Measurements from ENCODE around the gene ERGIC1.

DNA sequence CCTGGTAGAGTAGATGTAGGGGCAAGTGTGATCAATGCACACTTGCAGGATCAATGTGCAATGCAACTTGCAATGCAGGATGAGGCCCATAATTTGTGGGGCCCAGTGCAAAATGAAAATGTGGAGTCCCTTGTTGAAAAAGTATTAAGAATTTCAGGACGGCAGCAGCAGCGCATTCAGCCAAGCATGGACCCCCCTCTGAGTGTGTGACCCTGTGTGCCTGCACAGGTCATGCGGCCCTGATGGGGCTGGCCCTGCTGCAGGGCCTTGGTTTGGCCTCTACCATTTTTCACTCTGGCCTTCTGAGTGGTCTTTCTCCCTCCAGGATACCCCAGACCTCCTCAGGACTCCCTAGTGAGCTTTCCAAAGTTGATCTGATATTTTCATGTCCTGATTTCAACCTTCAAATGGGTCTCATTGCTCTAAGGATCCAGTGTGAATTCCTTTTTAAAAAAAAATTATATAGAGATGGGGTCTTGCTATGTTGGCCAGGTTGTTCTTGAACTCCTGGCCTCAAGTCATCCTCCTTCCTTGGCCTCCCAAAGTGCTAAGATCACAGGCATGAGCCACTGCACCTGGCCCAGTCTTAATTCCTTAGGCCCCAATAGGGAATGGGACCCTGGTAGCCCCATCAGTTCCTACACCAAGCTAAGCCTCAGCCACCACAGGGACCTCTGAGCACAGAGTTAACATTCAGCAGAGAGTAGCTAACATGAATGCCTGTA lies 4.3 kb downstream of the ERGIC1 start:
- TF ChIP-seq SAP30 (IDR thresholded peaks at IDR 0.05; ENCODE audit: insufficient read depth, insufficient replicate concordance, low read length) (no peak), NRF1 (IDR thresholded peaks at IDR 0.05; ENCODE audit: low read depth, low read length) (no peak), YY1 (IDR thresholded peaks at IDR 0.05; ENCODE audit: low read depth, low read length) (no peak), RXRA (IDR thresholded peaks at IDR 0.05; ENCODE audit: insufficient read depth, low read depth, low read length) (no peak), EZH2 (IDR thresholded peaks at IDR 0.05; ENCODE audit: low read depth, low read length, severe bottlenecking) (no peak), BACH1 (IDR thresholded peaks at IDR 0.05; ENCODE audit: low read length) (no peak), PHF8 (conservative IDR thresholded peaks at IDR 0.05; ENCODE audit: low read depth, low read length) (no peak), POLR2A (IDR thresholded peaks at IDR 0.05; ENCODE audit: control extremely low read depth in 1 of 2, low read depth in 2 of 2, low read length in 2 of 2) (no peak), RFX5 (IDR thresholded peaks at IDR 0.05; ENCODE audit: borderline replicate concordance, low read depth, low read length) (no peak), ZNF274 (IDR thresholded peaks at IDR 0.05; ENCODE audit: borderline replicate concordance, extremely low read depth, low read length) (no peak), USF2 (IDR thresholded peaks at IDR 0.05; ENCODE audit: low read length) (no peak), EP300 (IDR thresholded peaks at IDR 0.05; ENCODE audit: borderline replicate concordance in 1 of 2, low read depth in 2 of 2, low read length in 2 of 2) (no peak)
- TF ChIP-seq, protein P1, sequence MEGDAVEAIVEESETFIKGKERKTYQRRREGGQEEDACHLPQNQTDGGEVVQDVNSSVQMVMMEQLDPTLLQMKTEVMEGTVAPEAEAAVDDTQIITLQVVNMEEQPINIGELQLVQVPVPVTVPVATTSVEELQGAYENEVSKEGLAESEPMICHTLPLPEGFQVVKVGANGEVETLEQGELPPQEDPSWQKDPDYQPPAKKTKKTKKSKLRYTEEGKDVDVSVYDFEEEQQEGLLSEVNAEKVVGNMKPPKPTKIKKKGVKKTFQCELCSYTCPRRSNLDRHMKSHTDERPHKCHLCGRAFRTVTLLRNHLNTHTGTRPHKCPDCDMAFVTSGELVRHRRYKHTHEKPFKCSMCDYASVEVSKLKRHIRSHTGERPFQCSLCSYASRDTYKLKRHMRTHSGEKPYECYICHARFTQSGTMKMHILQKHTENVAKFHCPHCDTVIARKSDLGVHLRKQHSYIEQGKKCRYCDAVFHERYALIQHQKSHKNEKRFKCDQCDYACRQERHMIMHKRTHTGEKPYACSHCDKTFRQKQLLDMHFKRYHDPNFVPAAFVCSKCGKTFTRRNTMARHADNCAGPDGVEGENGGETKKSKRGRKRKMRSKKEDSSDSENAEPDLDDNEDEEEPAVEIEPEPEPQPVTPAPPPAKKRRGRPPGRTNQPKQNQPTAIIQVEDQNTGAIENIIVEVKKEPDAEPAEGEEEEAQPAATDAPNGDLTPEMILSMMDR (IDR thresholded peaks at IDR 0.05; ENCODE audit: control extremely low read depth in 1 of 3, insufficient read depth in 1 of 3, low read depth in 1 of 3, low read length in 3 of 3): no peak
- TF ChIP-seq, protein P2, sequence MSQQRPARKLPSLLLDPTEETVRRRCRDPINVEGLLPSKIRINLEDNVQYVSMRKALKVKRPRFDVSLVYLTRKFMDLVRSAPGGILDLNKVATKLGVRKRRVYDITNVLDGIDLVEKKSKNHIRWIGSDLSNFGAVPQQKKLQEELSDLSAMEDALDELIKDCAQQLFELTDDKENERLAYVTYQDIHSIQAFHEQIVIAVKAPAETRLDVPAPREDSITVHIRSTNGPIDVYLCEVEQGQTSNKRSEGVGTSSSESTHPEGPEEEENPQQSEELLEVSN (IDR thresholded peaks at IDR 0.05): no peak
